ENCODE measurements around the gene FAM3A.

DNA sequence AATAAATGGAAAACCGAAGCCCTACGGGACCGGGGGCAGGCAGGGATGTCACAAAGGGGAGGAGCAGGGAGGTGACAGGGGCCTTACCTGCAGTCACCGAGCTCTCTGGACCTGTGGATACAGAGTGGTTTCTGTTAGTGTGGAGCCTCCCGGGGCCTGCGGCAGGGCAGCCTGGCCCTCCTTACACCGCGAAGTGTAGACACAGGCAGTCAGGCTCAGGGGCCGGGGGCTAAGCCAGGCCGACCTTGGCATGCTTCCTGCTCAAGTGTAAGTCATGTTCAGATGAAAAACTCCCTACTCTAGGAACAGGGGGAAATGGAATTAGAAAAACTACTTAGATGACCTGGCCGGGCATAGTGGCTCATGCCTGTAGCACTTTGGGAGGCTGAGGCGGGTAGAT, 4.3 kb downstream of the FAM3A start:
- no peak for TF ChIP-seq EZH2 (IDR thresholded peaks at IDR 0.05; ENCODE audit: borderline replicate concordance, low read depth, low read length, severe bottlenecking)
- TF ChIP-seq, protein P1, sequence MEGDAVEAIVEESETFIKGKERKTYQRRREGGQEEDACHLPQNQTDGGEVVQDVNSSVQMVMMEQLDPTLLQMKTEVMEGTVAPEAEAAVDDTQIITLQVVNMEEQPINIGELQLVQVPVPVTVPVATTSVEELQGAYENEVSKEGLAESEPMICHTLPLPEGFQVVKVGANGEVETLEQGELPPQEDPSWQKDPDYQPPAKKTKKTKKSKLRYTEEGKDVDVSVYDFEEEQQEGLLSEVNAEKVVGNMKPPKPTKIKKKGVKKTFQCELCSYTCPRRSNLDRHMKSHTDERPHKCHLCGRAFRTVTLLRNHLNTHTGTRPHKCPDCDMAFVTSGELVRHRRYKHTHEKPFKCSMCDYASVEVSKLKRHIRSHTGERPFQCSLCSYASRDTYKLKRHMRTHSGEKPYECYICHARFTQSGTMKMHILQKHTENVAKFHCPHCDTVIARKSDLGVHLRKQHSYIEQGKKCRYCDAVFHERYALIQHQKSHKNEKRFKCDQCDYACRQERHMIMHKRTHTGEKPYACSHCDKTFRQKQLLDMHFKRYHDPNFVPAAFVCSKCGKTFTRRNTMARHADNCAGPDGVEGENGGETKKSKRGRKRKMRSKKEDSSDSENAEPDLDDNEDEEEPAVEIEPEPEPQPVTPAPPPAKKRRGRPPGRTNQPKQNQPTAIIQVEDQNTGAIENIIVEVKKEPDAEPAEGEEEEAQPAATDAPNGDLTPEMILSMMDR (IDR thresholded peaks at IDR 0.05; ENCODE audit: borderline replicate concordance, extremely low read depth, low read length, poor library complexity, severe bottlenecking) = no peak

Measured in DND-41 (cell line).